OCI-M2 (cell line): ENCODE results near the gene WT1.
"Not testable (repeated sequence)": the region's sequence is repeated elsewhere in the genome, so short reads cannot be mapped to it uniquely, and the experiment has no call there.

Experiments
- DNase-seq: peaks from one replicate; lab custom pipeline; 2025; ENCODE audit not compliant: unreplicated experiment; lab: John Stamatoyannopoulos, UW

The WT1 gene

GRCh38 chr11:32388871-32389770 lies 46.2 kb downstream of the WT1 start:
- no peak for DNase-seq

GRCh38 chr11:32388365-32388764 lies 47.0 kb downstream of the WT1 start:
- no peak for DNase-seq

GRCh38 chr11:32387411-32387810 lies 47.9 kb downstream of the WT1 start:
- no peak for DNase-seq

- DNase-seq = no peak
Measured at GRCh38 chr11:32386770-32387377, 48.5 kb downstream of the WT1 start.

- no peak for DNase-seq
Measured at GRCh38 chr11:32385998-32386397, 49.3 kb downstream of the WT1 start.

- DNase-seq = no peak
Measured at GRCh38 chr11:32382339-32383049, 52.8 kb downstream of the WT1 start.

GRCh38 chr11:32381179-32381578 lies 54.2 kb downstream of the WT1 start:
- no peak for DNase-seq

- DNase-seq = no peak
Measured at GRCh38 chr11:32379719-32380118, 55.6 kb downstream of the WT1 start.

GRCh38 chr11:32375826-32376225 lies 59.5 kb downstream of the WT1 start:
- DNase-seq = no peak

- peak; percentile 9 for DNase-seq
Measured at GRCh38 chr11:32374261-32374711, 61.1 kb downstream of the WT1 start.

GRCh38 chr11:32369987-32370386 lies 65.4 kb downstream of the WT1 start:
- not testable (repeated sequence) for DNase-seq

GRCh38 chr11:32366666-32367065 lies 68.7 kb downstream of the WT1 start:
- no peak for DNase-seq

- DNase-seq = no peak
Measured at GRCh38 chr11:32365192-32365591, 70.1 kb downstream of the WT1 start.

- DNase-seq = no peak
Measured at GRCh38 chr11:32358729-32359128, 76.6 kb downstream of the WT1 start.

GRCh38 chr11:32353884-32354283 lies 81.5 kb downstream of the WT1 start:
- no peak for DNase-seq

- no peak for DNase-seq
Measured at GRCh38 chr11:32348502-32348901, 86.8 kb downstream of the WT1 start.

GRCh38 chr11:32344946-32345345 lies 90.4 kb downstream of the WT1 start:
- DNase-seq = no peak

- DNase-seq = no peak
Measured at GRCh38 chr11:32343325-32344008, 91.9 kb downstream of the WT1 start.

- no peak for DNase-seq
Measured at GRCh38 chr11:32341620-32342613, 93.4 kb downstream of the WT1 start.

- no peak for DNase-seq
Measured at GRCh38 chr11:32340181-32340580, 95.2 kb downstream of the WT1 start.
